C4-2B (cell line): ENCODE data around the gene ADGRA3.

Experiments
- ZFX ChIP-seq: fragments of 450-650 bp; IDR thresholded peaks from 2 replicates; pipeline ENCODE4 v1.6.1; 2017
- TF ChIP-seq, protein P1 (sequence below): fragments of 450-650 bp; conservative IDR thresholded peaks from 2 replicates; pipeline ENCODE4 v1.5.1; 2017; ENCODE audit warnings: mild to moderate bottlenecking

DNA sequence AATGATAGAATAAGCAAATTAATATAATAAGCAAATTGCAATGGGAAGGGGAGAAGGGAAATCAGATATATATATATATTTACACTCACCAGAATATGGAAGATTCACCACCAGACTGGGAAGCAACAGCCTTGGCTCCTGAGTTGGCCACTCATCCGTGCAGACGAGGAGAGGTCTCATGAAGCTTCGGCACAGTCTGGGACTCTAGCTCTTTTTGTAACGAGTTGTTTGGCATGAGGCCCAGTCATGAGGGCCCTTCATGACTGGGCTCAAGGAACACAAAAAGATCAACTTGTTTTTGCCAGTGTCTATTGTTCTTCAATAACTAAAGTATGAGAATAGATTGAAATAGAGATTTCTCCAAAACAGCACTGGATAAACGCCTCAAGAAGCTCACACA, 176.4 kb downstream of the ADGRA3 start:
- TF ChIP-seq, protein P1, sequence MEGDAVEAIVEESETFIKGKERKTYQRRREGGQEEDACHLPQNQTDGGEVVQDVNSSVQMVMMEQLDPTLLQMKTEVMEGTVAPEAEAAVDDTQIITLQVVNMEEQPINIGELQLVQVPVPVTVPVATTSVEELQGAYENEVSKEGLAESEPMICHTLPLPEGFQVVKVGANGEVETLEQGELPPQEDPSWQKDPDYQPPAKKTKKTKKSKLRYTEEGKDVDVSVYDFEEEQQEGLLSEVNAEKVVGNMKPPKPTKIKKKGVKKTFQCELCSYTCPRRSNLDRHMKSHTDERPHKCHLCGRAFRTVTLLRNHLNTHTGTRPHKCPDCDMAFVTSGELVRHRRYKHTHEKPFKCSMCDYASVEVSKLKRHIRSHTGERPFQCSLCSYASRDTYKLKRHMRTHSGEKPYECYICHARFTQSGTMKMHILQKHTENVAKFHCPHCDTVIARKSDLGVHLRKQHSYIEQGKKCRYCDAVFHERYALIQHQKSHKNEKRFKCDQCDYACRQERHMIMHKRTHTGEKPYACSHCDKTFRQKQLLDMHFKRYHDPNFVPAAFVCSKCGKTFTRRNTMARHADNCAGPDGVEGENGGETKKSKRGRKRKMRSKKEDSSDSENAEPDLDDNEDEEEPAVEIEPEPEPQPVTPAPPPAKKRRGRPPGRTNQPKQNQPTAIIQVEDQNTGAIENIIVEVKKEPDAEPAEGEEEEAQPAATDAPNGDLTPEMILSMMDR = no peak
- TF ChIP-seq ZFX = no peak
